A549 (cell line): ENCODE data around the gene ALAS1. TPM values are rescaled to one million over a fixed set of nuclear protein-coding genes. Genes with fewer than 3 reads are reported as not detected.
A peak's percentile ranks its signal among the peaks of the same experiment; 100 is the strongest.

Experiments
- ATAC-seq, 2 experiments: fragments of 200-7000 bp in 1 of 2; fragments of >200 bp in 1 of 2; cut with Nextera tagmentation in 1 of 2; cut with Tn5 transposase in 1 of 2; 3 replicates each; pipeline versions ENCODE4 v1.8.0 to v1.9.1; 2018 to 2020; ENCODE audit warnings: mild to moderate bottlenecking in 1 of 2, moderate library complexity in 1 of 2
- CTCF ChIA-PET: fragments of 300-600 bp; sonication (Branson Sonifier 250); formaldehyde crosslinking; extraction: SDS; loops from one replicate; lab custom pipeline; 2021; ENCODE audit warnings: antibody characterized with exemption, inconsistent platforms; lab: Yijun Ruan, JAX
- POLR2A ChIA-PET: fragments of 350-600 bp; formaldehyde crosslinking; extraction: SDS; loops from one replicate; lab custom pipeline; 2021; ENCODE audit warnings: antibody characterized with exemption, inconsistent platforms; lab: Yijun Ruan, JAX
- DNase-seq, 2 experiments: peaks; one replicate each; pipeline versions ENCODE4 v3.0.0 to v3.0.0-alpha.2; 2011 to 2016; ENCODE audit warnings: low read depth in 1 of 2, low spot score in 1 of 2
- FAIRE-seq: peaks from 2 replicates; lab custom pipeline; 2011; peaks lifted over from hg19 to GRCh38; lab: Jason Lieb, UNC
- H3K27ac ChIP-seq, 2 experiments: fragments of >200 bp; sonication (Bioruptor Twin); formaldehyde crosslinking; 3 replicates each; pipeline ENCODE4 v1.5.1; 2016 to 2017
- H3K4me1 ChIP-seq: fragments of >200 bp; sonication (Bioruptor Twin); formaldehyde crosslinking; 3 replicates; pipeline ENCODE4 v1.6.1; 2016
- H3K4me2 ChIP-seq: fragments of >200 bp; sonication (Bioruptor Twin); formaldehyde crosslinking; 3 replicates; pipeline ENCODE4 v1.6.1; 2016
- H3K4me3 ChIP-seq: fragments of >200 bp; sonication (Bioruptor Twin); formaldehyde crosslinking; 3 replicates; pipeline ENCODE4 v1.5.1; 2016
- H3K9me3 ChIP-seq: fragments of >200 bp; sonication (Bioruptor Twin); formaldehyde crosslinking; 3 replicates; pipeline ENCODE4 v1.6.1; 2016
- BCL3 ChIP-seq: fragments of >200 bp; sonication (Bioruptor Twin); formaldehyde crosslinking; IDR thresholded peaks from 3 replicates; pipeline ENCODE4 v1.6.1; 2016
- CBX2 ChIP-seq: fragments of 200-600 bp; sonication (generic); IDR thresholded peaks from 2 replicates; pipeline ENCODE4 v1.6.1; 2016; ENCODE audit warnings: low read depth, mild to moderate bottlenecking, borderline replicate concordance
- CBX8 ChIP-seq: fragments of 200-600 bp; sonication (generic); IDR thresholded peaks from 2 replicates; pipeline ENCODE4 v1.6.1; 2016
- CEBPB ChIP-seq, 2 experiments: fragments of >200 bp in 1 of 2; sonication (Bioruptor Twin) in 1 of 2; formaldehyde crosslinking in 1 of 2; IDR thresholded peaks; 2 replicates each; pipeline ENCODE4 v1.6.1; 2012 to 2016
- EP300 ChIP-seq, 2 experiments: fragments of >200 bp; sonication (Bioruptor Twin); formaldehyde crosslinking; IDR thresholded peaks; 2 replicates in 1 of 2; 3 replicates in 1 of 2; pipeline ENCODE4 v1.6.1; 2016 to 2017
- ESRRA ChIP-seq: fragments of 150-350 bp; IDR thresholded peaks from 2 replicates; pipeline ENCODE4 v1.6.1; 2014; ENCODE audit warnings: mild to moderate bottlenecking, low read length, borderline replicate concordance
- FOSL2 ChIP-seq, 2 experiments: fragments of 450-650 bp in 1 of 2; fragments of >200 bp in 1 of 2; sonication (Bioruptor Twin) in 1 of 2; formaldehyde crosslinking; IDR thresholded peaks; 2 replicates each; pipeline versions ENCODE4 v1.5.0 to v1.6.1; 2016 to 2020; ENCODE audit warnings: mild to moderate bottlenecking in 1 of 2, moderate library complexity in 1 of 2
- FOXS1 ChIP-seq: fragments of 250-450 bp; sonication (Bioruptor Pico); IDR thresholded peaks from 2 replicates; pipeline ENCODE4 v1.5.0; 2020; ENCODE audit warnings: mild to moderate bottlenecking, moderate library complexity
- HDAC2 ChIP-seq: fragments of 200-600 bp; sonication (generic); IDR thresholded peaks from 2 replicates; pipeline ENCODE4 v1.6.1; 2016
- HMGXB4 ChIP-seq: fragments of 250-450 bp; sonication (Bioruptor Pico); IDR thresholded peaks from 2 replicates; pipeline ENCODE4 v1.5.0; 2021; ENCODE audit warnings: mild to moderate bottlenecking, moderate library complexity, borderline replicate concordance
- MAFK ChIP-seq: fragments of 450-650 bp; IDR thresholded peaks from 2 replicates; pipeline ENCODE4 v1.6.1; 2014; ENCODE audit not compliant: partially characterized antibody
- NFE2L2 ChIP-seq: fragments of 150-350 bp; conservative IDR thresholded peaks from 2 replicates; pipeline ENCODE4 v1.6.1; 2014; ENCODE audit warnings: low read length
- NPAS2 ChIP-seq: fragments of 250-450 bp; sonication (Bioruptor Pico); IDR thresholded peaks from 2 replicates; pipeline ENCODE4 v1.8.0; 2022; ENCODE audit warnings: mild to moderate bottlenecking, moderate library complexity, borderline replicate concordance
- NR3C1 ChIP-seq: fragments of >200 bp; sonication (Bioruptor Twin); formaldehyde crosslinking; IDR thresholded peaks from 3 replicates; pipeline ENCODE4 v1.6.1; 2017
- RARB ChIP-seq: fragments of 250-450 bp; sonication (Bioruptor Pico); IDR thresholded peaks from 2 replicates; pipeline ENCODE4 v1.8.0; 2021; ENCODE audit warnings: mild to moderate bottlenecking, moderate library complexity
- RCOR1 ChIP-seq: fragments of 150-350 bp; IDR thresholded peaks from 2 replicates; pipeline ENCODE4 v1.6.1; 2014; ENCODE audit warnings: antibody characterized with exemption, low read length, low read depth
- RFX5 ChIP-seq: fragments of 450-650 bp; IDR thresholded peaks from 2 replicates; pipeline ENCODE4 v1.7.1; 2014; ENCODE audit warnings: antibody characterized with exemption, mild to moderate bottlenecking, moderate library complexity
- SMC3 ChIP-seq: fragments of >200 bp; sonication (Bioruptor Twin); formaldehyde crosslinking; IDR thresholded peaks from 3 replicates; pipeline ENCODE4 v1.6.1; 2018; ENCODE audit warnings: inconsistent platforms
- WGBS: methylation state at CpG from one replicate; pipeline ENCODE4 v1.1.6; 2017; ENCODE audit errors: missing lambda C conversion rate; 5-methylcytosine and 5-hydroxymethylcytosine counted together
- polyA plus RNA-seq, 4 experiments: library from polyadenylated mRNA; depleted of rRNA in 3 of 4; stranded (reverse); fragments of >200 nt; fragmentation: RNase III in 1 of 4; extraction: RNeasy Plus Mini Kit Qiagen cat#74134 plus additional on column Dnase treatment in 1 of 4; gene quantifications; 2 replicates in 3 of 4; 3 replicates in 1 of 4; pipeline ENCODE4 v1.2.3, GENCODE V29; 2011 to 2017

The ALAS1 gene
- polyA plus RNA-seq, 2 of the 4 experiments (the other 2 are of a cell fraction): 56.8 to 63.7 TPM

GRCh38 chr3:52171514-52172261 is 26.3 kb upstream of the ALAS1 start:
- Histone ChIP-seq H3K9me3 (no peaks in the 10 kb centered on the region), H3K27ac (peak overlapping the region; percentile 51 to 64; a peak in 4 of 6 replicates), H3K4me3 (no peak overlapping the region), H3K4me2 (peak overlapping the region; percentile 48), H3K4me1 (peaks cover 15% of the 10 kb centered on the region; the same call in 2 of the 3 replicates)
- CTCF ChIA-PET: interaction anchor here (1.0 to 1.9 kb wide), 8 partner anchors 10 to 118 kb away, joined by 3 to 5 read pairs (median 4); no protein-coding TSS in a partner anchor
- FAIRE-seq: no peak
- POLR2A ChIA-PET: no interaction called here
- TF ChIP-seq MAFK: no peak
- no peak for TF ChIP-seq CBX2
- no peak for TF ChIP-seq BCL3
- TF ChIP-seq FOSL2 (IDR thresholded peaks at IDR 0.05): no peak
- TF ChIP-seq FOSL2 (CRISPR knock-in tag; IDR thresholded peaks at IDR 0.05): peak; percentile 61
- TF ChIP-seq EP300 (IDR thresholded peaks at IDR 0.05): no peak
- WGBS: 63% methylated on average over 3 of the region's 3 CpGs
- peak; percentile 18 to 33 for DNase-seq
- peak; percentile 75 to 79 for ATAC-seq

DNA sequence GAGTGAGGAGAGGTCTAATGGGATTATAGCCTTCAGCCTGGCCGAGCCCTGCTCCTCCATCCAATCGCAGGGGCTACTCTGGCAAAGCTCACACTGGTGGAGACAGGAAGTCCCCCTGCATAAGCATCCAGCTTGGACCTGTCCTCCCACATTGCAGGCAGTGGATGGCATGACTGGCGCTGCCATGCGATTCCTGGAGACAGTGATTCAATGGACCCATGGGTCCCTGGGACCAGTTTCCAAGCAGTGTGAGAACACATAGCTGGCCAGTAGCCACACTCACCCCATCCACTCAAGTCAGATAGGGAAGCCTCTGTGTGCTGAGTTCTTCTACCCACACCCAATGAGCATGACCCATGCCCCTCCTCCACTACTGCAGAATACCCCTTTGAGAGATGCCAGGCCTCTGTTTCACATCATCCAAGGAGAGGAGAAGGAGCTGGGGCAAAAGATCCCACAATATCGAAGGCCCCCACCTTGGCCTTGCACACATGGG is 25.6 kb upstream of the ALAS1 start:
- POLR2A ChIA-PET: no interaction called here
- CTCF ChIA-PET: interaction anchor here (1.0 to 1.9 kb wide), 6 partner anchors 10 to 119 kb away, joined by 3 to 5 read pairs (median 4); no protein-coding TSS in a partner anchor
- ATAC-seq (no peak), FAIRE-seq (no peak), DNase-seq (no peak)
- Histone ChIP-seq H3K9me3 (no peaks in the 10 kb centered on the region), H3K4me3 (no peak overlapping the region), H3K27ac (peak overlapping the region; percentile 51 to 64; a peak in 2 of 6 replicates), H3K4me2 (peak overlapping the region; percentile 48; the same call in 2 of the 3 replicates), H3K4me1 (peaks cover 15% of the 10 kb centered on the region; the same call in 2 of the 3 replicates)
- TF ChIP-seq RCOR1: no peak
- TF ChIP-seq RFX5: no peak
- no peak for TF ChIP-seq NPAS2 (CRISPR knock-in tag)
- TF ChIP-seq CEBPB (IDR thresholded peaks at IDR 0.05): no peak
- no peak for TF ChIP-seq NFE2L2
- TF ChIP-seq ESRRA: no peak
- TF ChIP-seq RARB (CRISPR knock-in tag): no peak
- WGBS: 74% methylated on average over 2 of the region's 5 CpGs

- CTCF ChIA-PET: interaction anchor here (1.4 to 1.9 kb wide), 3 partner anchors 10 to 47 kb away, joined by 3 to 4 read pairs (median 3); no protein-coding TSS in a partner anchor
- no peak for TF ChIP-seq MAFK
- no peak for TF ChIP-seq HMGXB4 (CRISPR knock-in tag)
- TF ChIP-seq NR3C1: no peak
- TF ChIP-seq HDAC2: no peak
- no peak for TF ChIP-seq CBX8
- TF ChIP-seq SMC3: no peak
- TF ChIP-seq FOXS1 (CRISPR knock-in tag): no peak
- H3K4me3 ChIP-seq: no peak overlapping the region
- H3K4me1 ChIP-seq: peaks cover 15% of the 10 kb centered on the region; the same call in 2 of the 3 replicates
- FAIRE-seq (no peak), ATAC-seq (no peak), DNase-seq (no peak)
- H3K4me2 ChIP-seq: no peak overlapping the region
- WGBS: 86% methylated on average over 1 of the region's 1 CpG
- no peak overlapping the region for H3K27ac ChIP-seq
- no peaks in the 10 kb centered on the region for H3K9me3 ChIP-seq
- POLR2A ChIA-PET: no interaction called here
These were observed 24.9 kb upstream of the ALAS1 start for GRCh38 chr3:52173101-52173500.
